GM21723 (cell line): ENCODE measurements around the gene COPG1.

Source experiments
- ATAC-seq: cut with Tn5 transposase; IDR thresholded peaks from one replicate; pipeline ENCODE4 v1.9.1; 2021; ENCODE audit warnings: mild to moderate bottlenecking, moderate library complexity; ENCODE audit not compliant: unreplicated experiment

The COPG1 gene

DNA sequence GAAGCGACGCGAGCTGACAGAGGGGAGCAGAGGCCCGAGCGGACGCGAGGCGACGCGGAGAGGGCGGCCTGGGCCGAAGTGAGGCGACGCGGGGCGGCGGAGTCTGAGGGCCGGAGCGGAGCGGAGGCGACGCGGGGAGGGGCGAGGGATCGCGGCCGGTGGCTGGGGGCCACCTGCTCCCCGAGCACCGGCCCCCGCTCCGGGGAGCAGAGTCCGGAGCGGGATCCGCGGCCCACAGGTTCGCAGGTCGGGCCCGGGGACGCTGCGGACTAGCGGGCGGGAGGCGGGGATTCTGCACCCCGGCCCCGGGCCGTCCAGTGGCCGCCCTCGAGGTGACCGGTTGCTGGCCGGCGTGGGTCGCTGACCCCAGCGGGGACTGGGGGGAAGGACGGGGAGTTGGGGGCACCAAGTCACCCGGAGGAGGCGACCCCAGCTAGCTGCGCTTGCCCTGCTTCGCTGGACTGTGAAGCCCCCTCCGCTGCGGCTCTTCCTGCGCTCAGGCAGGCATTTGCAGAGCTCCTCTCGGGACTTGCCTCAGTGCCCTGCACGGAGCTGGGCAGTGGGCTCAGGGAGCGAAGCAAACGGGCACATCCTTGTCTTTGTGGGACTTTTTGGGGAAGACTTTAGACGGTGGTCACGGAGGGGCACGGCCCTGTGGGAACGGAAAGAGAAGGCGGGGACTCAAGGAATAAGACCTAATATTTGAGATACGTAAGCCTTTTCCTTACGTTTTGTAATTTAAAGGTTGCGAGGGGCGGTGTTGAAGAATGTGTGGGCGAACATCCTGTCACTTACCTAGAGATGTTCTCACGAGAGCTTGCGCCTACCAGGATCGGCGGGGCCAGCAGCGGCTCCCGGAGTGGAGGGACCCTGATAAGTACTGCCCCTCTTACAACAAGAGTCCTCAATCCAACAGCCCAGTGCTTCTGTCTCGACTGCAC, 29.8 kb downstream of the COPG1 start:
- no peak for ATAC-seq

DNA sequence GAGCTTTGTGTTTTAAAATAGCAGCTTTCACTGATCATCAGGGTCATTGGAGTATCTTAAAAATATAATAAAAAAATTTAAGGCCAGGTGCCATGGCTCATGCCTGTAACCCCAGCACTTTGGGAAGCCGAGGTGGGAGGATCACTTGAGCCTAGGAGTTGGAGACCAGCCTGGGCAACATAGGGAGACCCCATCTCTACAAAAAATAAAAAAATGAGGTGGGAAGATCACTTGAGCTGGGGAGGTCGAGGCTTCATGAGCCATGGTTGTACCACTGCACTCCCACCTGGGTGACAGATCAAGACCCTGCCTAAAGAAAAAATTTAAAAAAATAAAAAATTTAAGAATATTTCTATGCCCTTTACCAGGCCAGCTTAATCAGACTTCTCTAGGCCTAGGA, 30.8 kb downstream of the COPG1 start:
- no peak for ATAC-seq

DNA sequence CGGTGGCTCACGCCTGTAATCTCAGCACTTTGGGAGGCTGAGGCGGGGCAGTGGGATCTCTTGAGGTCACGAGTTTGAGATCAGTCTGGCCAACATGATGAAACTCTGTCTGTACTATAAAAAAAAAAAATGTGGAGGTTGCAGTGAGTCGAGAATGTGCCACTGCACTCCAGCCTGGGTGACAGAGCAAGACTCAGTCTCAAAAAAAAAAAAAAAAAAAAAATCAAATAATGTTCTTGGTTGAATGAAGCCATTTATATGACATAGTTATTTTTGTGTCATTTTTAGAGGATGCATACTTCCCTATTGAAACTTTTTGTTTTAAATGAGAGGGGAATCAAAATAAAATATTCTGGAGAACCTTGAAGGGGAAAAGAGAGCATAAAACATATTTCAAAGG, 32.3 kb downstream of the COPG1 start:
- ATAC-seq, result no peak

- peak; percentile 80 for ATAC-seq
Observed at GRCh38 chr3:129282727-129283327, 33.4 kb downstream of the COPG1 start.

DNA sequence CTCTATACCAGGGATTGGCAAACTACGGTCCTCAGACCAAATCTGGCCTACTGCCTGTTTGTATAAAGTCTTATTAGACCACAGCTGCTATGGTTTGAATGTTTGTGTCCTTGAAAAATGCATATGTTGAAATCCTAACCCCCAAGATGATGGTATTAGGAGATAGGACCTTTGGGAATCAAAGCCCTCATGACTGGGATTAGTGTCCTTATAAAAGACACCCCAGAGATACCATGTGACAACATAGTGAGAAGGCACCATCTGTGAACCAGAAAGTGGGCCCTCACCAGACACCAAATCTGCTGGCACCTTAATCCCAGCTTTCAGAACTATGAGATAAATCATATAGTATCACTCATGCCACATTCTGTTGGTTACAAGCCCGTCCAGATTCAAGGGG, 36.7 kb downstream of the COPG1 start:
- no peak for ATAC-seq

GRCh38 chr3:129288446-129288845, 39.0 kb downstream of the COPG1 start:
- ATAC-seq, result no peak

DNA sequence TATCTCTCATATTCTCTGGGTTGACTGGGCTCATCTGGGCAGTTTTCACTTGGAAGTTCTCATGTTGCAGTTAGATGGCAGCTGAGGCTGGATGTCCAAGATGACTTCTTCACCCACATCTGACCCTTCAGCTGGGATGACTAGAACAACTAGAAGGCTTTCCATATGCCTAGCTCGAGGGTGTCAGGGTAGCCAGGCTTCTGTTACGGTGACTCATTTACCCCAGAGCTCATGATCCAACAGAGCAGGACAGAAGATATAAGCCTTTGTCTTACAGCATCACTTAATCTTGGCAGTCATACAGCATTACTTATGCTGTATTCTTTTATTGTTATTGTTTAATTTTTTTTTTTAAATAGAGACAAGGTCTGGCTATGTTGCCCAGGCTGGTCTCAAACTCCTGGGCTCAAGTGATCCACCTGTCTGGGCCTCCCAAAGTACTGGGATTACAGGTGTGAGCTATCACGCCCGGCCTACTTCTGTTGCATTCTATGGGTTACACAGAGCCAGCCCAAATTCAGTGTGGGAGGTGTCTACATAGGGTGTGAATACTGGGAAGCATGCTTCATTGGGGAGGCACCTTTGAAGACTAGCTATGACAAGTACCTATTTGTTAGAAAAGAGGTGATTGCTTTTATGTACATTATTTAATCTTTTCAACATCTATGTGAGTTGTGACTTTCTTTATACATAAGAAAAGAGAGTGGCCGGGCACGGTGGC, 40.0 kb downstream of the COPG1 start:
- ATAC-seq, result no peak

- no peak for ATAC-seq
Observed at GRCh38 chr3:129291236-129291886, 42.0 kb downstream of the COPG1 start.

DNA sequence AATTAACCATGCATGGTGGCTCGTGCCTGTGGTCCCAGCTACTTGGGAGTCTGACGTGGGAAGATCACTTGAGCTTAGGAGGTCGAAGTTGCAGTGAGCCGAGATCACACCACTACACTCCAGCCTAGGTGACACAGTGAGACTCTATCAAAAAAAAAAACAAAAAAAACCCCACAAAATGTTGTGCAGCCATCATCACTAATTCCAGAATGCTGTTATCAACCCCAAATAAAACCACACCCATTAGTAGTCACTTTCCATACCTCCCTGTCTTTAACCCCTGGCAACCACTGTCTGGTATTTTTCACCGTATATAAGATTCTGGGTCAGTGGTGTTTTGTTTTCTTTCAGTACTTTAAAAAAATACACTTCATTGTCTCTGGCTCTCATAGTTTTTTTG, 45.9 kb downstream of the COPG1 start:
- ATAC-seq, result no peak

GRCh38 chr3:129304146-129304961, 54.9 kb downstream of the COPG1 start:
- no peak for ATAC-seq

DNA sequence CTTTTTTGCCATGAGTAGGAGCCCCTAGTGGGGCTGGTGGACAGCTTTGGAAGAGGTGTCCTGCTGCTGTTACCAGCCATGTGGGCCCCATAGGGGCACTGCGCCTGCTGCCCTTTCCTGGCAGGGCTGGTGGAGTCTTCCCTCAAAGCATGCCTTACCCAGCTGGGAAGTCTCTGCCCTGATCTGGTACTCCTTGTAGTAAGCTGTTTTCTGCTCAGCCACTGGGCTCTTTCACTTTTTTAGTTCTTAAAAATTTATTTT, 55.5 kb downstream of the COPG1 start:
- ATAC-seq, result no peak

DNA sequence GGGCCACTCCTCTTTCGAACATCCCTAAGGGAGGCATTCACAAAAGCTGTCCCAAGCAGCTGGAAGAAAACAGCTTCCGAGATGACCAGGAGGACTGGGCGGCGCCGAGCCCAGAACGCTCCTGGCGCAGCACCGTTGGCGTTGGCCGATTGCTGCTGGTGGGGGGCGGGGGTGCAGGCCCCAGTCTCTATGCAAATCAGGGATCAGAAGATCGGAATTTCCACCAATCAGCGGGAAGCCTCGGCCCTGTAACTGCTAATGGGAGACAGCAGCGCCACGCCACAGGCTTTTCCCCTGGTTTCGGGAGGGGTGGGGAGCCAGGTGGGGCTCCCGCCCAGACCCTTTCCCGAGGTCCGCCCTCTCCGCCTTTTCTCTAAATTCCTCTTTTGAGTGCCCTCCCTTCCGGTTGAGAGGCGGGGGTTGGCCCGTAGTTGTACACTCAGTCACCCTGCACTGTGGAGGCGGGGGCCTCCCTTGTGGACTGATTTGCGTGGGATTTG, 56.2 kb downstream of the COPG1 start:
- ATAC-seq, result peak; percentile 52

- no peak for ATAC-seq
Observed at GRCh38 chr3:129308636-129309035, 59.2 kb downstream of the COPG1 start.

DNA sequence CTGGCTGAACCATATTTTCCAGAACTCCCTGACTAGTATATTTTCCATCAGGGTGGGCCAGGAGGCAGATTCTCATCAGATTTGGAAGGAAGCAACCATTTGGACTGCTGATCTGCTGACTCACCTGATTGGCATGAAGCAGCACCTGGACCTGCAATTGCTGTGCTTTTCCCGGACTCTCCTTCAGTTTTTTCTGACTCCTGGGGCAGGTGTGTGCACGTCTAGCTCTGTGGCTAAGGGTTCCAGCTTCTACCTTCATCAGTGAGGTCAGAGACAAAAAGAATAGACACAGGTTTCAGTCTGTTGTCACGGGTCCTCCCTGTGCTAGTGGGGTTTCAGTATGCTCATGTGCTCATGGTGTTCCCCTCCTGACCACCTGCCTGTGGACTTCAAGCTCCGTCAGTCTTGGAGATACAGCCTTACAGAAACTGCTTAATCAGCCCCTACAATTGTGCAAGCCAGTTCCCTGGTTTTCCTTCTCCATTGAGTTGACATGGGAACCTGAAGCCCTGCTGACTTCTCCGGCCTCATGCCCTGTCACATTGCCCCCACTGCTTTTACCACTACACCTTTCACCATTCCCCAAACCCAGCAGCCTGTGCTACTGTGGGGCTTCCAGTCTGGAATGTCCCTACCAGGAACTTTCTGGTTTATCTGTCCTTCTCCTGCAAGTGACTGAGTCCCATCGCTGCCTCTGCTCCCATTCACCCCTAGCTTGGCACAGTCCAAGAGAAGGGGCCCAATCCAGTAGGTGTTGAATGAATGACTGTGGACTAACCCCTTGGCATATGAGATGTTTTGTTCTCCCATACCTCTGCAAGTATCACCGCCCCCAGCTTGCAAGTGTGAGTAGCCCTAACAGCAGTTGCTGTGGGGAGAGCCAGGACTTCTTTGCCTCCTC, 61.0 kb downstream of the COPG1 start:
- no peak for ATAC-seq

DNA sequence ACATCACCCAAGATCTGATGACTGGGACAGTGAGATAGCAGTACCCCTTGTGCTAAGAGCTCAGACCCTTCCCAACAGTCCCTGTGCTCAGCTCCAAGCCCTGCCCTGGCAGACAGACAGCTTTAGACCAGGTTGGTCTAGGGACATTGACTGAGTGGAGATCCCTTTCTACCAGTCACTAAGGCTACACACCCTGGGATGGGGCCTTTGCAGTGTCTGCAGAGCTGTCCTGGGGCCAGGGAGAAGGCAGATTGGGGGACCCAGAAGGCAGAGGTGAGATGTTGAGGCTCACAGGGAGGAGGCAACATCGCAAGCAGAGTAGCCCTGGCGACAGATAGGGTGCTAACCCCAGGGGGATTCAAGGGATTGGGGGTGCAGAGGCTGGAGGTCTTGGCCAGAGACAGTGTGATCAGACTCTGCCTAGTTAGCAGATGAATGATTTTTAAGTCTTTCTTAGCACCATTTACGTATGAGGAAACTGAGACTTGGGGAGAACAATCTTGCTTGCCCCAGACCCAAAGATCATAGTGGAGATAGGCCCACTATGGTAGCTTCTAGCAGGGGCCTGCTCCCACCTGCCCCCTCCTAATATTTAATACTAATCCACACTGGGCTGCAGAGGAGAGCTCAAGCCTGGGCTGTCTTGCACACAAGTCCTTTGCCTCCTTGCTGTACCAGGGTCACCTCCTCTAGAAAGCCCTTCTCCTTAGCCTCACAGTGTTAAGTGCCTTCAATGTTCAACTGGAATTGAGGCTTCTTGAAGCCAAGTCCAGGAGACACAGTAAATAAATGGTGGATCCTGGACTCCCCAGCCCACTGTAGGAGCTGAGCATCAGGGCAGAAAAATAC, 61.9 kb downstream of the COPG1 start:
- ATAC-seq, result no peak

DNA sequence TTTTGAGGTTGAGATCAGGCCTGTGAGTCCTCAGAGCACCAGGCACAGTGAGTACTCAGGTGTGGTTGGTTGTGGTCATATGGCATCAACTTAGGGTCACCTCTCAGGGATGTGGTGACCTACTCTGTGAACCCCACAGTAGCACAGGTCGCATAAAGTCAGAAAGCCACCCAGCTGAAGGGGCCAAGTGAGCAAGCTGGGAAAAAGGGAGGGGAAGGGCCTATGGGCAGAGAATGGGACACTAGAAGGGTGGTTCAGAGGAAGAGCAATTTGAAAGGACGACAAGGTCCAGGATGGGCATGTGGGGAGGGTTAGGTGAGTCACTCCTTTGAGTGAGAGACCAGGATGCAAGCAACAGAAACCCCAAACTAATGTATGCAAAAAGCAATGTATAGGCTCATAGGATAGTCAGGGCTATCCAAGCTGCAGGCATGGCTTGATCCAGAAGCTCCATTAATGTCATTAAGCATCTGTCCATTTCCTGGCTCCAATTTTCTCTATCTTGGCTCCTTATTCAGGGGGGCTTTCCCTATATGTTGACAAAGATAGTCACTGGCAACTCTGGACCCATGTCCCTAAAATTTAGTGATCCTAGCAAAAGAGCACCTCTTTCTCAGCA, 62.7 kb downstream of the COPG1 start:
- no peak for ATAC-seq

DNA sequence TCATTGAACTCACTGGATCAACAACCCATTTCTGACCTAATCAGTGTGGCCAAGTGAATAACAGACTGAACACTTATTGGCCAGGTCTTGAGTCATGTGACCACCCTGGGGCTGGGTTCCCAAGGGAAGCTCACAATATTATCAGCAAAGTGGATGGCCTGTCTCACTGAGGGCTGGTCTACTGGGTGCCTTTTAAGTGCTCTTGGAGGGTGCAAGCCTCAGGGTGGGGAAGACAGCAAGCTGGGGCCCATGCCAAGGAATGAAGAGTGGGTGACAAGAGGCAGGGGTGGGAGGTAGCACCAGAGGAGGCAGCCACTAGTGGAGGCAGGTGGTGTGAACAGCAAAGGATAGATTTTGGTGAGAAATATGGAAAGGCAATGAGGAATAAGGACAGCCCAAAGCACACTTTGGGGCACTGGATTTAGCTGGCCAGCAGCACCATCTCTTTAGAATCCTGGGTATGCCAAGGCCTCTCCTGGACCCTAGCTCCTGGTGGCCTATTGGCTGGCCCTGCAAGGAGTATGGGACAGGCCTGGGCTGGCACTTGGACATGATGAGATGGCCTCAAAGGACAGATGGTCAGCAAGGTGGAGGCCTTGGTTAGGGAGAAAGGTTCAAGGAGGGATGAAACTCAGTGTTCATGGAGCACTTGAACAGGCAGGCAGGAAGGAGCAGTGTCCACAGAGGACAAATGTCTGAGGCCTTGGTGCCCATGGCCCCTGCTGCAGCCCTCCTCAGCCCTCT, 63.4 kb downstream of the COPG1 start:
- ATAC-seq, result no peak

GRCh38 chr3:129313415-129313664, 63.9 kb downstream of the COPG1 start:
- no peak for ATAC-seq
